GM21360 (cell line): ENCODE results near the gene GIGYF2.
"Not testable (repeated sequence)": the region's sequence is repeated elsewhere in the genome, so short reads cannot be mapped to it uniquely, and the experiment has no call there.

Experiments used
- ATAC-seq: cut with Tn5 transposase; IDR thresholded peaks from one replicate; pipeline ENCODE4 v1.9.1; 2021; ENCODE audit warnings: mild to moderate bottlenecking, moderate library complexity; ENCODE audit not compliant: unreplicated experiment

Gene GIGYF2

DNA sequence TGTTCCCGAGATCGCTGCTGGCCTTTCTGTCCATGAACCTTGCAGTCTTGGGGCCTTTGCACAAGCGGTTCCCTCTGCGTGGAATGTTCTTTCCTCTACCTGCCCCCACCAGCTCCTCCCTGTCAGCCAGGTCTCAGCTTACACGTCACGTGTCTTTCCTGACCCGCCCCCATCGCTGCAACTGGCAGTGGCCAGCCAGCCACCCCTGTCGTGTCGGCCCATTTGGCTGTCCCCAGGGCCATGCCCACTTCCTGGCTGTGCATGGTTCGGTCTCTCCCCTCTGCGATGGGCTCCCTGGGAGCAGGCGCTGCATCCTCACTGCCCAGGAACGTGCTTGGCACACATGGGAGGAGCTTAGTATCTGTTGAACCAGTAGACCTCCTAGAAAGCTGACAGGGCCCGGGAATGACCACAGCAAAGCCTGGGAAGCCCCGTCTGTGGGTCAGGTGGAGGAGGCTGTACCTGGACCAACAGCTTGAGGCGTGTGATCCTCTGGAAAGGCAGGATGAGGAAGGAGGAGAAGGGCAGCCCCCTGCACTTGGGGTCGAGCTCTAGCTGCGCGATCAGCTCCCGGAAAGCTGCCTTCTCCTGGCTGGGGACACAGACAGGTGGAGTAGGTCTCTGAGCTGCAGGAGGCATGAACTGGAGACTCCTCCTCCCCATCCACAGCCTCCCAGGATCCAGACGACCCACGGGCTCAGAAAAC lies 193.9 kb downstream of the GIGYF2 start:
- no peak for ATAC-seq

DNA sequence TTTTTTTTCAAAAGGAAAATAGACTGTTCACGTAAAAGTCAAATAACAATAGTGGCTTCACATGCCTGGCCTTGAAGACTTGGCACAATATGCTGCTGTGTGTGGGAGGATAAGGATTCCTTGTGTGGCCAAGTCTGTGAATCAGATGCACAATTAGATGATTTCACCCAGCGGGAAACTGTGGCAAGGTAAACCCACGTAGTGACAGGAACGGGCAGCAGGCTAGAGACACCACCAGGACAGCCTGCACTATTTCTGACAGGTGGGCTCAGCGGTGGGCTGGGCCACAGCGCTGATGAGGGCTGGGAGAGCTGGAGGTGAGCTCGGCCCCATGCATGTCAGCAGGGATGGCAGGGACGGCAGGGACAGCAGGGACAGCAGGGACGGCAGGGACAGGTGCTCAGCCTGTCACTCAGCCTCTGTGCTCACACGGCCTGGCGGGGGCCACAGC lies 194.5 kb downstream of the GIGYF2 start:
- no peak for ATAC-seq

DNA sequence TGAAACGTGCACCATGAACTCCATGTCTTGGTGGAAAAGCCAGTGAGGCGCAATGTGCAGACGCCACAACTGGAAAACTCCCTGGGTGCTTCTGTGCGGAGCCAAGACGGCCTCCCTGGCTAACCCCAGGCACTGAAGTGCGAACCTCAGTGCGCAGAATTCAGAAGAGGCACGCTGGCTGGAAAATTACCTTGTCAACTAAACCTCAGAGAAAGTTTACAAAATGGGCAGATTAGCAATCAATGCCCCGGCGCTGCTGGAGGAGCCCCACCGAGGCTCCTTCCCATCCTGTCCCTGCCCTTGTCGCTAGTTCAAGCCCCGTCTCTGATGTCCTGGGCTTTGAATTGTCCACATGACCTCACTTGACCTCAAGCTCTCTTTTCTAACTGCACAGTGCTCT lies 195.1 kb downstream of the GIGYF2 start:
- ATAC-seq: no peak

DNA sequence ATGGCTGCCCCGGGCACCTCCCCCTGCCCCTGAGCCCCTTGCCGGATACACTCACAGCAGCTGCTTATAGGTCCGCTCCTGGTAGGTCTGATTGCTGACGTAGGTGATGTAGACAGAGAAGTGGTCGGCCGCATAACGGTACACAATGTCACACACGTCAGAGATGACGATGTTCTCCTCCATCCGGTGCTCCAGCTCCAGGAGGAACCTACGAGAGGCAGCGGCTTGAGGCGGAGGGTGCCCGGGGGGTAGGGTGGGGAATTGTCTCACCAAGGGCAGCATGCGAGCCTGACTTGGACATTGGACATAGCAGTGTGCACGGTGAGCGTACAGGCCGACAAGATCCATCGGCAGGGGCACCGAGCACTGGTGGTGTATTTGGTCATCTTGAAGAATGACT lies 195.7 kb downstream of the GIGYF2 start:
- ATAC-seq: no peak

DNA sequence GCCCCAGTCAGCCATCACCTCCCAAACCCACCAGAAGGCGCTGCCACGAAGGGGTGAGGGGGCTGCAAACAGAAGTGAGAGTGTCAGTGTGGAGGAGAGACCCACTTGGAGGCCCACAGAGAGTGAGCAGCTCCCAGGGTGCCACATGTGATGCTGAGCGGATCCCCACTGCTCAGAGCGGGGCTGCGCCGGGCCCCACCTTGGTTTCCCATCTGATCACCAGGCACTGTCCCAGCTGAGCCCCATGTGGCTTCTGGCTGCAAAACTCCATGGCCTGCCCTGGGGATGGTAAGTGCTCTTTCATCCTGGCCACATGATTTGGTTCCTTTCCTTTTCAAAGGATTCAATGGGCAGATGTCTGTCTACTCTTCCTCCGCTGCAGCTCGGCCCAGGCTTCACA lies 196.7 kb downstream of the GIGYF2 start:
- no peak for ATAC-seq

DNA sequence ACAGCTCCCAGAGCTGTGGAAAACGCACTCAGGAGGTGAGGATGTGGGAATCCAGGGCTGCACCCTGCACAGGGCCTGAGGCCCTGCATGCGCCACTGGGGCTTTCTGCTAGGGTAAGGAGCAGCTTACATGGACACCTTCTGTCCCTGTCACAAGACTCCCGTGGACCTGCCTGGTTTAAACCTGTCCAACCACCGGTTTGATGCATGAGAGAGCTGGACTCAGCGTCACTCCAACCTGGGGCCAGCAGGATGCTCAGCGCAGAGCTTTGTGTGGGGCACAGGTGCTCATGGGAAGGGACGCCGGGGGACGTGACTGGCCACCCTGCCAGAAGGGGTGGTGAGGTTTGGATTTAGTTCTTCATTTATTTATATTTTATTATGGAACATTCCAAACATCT lies 197.1 kb downstream of the GIGYF2 start:
- ATAC-seq: no peak

DNA sequence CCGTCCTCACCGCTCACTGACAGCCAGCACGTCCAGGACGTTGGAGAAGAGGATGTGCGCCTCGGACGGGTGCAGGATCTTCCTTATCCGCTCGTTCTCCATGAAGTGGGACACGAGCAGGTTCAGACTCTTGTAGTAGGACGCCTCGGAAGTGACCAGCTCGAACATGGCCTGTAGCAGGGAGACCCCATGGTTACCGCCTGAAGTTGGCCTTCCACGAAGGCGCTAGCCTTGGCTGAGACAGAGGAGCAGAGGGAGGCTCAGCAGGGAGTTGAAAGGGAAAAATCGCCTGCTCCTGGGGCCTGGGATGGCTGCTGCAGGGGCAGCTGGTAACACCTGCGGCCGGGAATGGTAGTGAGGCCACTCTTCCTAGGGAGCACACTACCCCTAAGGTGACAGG lies 197.6 kb downstream of the GIGYF2 start:
- ATAC-seq: no peak

DNA sequence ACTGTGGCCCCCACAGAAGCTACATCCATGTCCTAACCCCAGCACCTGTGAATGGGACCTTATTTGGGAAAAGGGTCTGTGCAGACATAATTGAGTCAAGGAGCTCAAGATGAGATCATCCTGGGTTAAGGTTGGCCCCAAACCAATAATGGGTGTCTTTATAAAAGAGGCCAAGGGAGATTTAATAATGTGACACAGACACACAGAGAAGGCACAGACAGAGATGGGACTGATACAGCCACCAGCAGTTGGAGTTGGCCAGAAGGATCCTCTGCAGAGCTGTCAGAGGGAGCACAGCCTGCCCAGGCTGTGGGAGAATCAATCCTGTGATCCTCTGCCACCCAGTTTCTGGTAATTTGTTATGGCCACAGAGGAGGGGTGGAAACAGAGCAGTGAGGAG lies 199.0 kb downstream of the GIGYF2 start:
- ATAC-seq: no peak

DNA sequence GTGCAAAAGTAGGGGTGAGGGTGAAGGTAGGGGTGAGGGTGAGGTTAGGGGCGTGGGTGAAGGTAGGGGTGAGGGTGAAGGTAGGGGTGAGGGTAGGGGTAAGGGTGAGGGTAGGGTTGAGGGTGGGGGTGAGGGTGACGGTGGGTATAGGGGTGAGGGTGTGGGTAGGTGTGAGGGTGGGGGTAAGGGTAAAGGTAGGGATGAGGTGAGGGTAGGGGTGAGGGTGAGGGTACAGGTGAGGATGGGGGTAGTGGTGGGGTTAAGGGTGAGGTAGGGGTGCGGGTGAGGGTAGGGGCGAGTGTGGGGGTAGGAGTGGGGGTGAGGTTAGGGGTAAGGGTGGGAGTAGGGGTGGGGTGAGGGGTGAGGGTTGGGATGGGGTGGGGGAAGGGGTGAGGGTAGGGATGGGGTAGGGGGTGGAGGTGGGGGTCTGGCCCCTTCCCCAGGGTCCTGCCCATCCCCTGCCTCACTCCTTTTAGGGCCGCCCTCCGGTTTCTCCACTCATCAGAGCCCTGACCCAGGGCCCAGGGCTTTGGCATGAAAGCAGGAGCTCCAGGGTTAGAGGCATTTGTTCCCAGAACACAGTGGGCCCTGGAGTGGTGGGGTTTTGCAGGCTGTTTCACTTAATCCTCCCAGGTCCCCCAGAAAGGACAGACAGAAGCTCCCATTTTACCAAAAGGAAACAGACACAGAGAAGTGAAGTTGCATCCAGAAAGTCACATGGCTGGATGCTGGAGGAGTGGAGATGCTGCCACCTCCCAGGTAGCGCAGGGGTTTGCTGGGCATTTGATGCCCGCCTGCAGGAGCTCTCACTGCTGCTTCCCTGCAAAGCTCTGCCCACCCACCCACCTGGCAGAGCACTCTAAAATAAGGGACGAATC lies 199.8 kb downstream of the GIGYF2 start:
- ATAC-seq: no peak

DNA sequence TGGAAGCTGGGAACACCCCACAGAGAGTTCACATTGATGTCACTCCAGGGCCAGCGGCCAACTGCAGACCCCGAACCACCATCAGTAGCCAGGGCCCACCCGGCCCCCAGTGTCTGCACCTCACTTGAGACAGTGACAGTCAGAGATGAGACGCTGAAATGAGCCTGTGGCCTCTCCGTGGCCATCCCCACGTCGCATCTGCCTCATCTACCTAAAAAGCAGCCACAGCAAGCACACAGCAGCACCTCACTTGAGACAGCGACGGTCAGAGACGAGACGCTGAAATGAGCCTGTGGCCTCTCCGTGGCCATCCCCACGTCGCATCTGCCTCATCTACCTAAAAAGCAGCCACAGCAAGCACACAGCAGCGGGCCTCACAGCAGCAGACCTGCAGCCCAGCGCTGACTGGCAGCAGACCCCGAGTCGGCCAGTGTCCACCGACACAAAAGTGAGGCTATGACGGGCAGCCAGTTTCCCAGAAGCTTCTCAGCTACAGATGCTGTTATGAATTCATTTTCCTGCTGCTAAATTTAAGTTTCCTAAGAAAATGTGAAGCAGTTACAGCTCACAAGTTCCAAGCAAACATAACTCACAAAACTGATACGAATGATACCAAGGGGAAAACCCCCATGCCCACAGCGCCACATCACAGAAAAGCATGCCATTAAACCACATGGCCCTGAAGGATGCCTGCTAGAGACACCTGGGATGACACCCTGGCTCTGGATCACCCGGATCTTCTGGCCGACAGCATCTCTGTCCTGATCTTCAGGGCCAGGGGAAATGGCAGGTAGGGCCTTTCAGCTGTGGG lies 200.7 kb downstream of the GIGYF2 start:
- ATAC-seq: no peak

DNA sequence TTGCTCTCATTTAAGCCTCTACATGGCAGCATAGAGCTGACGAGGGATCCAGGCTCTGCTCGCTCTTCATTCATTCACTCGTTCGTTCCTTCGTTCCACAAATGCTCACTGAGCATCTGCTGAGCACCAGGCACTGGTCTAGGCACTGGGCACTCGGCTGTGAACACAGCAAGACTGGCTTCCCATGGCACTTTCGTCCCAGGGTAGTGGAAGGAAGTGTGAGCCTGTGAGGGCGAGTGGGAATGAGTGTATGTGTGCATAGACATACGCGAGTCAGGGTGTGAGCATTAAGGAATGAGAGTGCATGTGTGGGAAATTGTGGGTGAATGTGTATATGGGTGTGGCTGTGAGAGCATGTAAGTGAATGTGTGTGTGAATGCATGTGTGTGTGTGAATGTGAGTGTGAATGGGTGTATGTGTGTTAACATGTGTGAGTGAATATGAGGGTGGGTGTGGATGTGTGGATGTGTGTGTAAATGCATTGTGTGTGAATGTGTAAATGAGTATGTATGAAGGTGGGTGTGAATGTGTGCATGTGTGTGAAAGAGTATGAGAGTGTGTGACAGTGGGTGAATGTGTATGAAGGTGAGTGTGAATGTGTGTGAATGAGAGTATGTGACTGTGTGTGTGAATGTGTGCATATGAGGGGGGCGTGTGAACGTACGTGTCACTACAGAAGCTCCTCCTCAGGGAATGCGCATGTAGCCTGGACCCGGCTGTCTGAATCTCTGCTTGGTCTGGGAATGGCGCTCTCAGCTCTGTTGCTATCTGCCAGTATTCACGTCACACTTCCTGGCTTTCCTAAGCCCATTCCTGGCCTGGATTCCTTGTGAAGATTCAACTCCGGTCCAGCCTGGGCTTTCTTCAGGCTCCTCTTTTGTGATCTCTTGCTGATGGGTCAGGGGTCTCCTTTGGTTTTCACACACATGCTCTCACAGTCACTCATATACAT lies 201.7 kb downstream of the GIGYF2 start:
- no peak for ATAC-seq

DNA sequence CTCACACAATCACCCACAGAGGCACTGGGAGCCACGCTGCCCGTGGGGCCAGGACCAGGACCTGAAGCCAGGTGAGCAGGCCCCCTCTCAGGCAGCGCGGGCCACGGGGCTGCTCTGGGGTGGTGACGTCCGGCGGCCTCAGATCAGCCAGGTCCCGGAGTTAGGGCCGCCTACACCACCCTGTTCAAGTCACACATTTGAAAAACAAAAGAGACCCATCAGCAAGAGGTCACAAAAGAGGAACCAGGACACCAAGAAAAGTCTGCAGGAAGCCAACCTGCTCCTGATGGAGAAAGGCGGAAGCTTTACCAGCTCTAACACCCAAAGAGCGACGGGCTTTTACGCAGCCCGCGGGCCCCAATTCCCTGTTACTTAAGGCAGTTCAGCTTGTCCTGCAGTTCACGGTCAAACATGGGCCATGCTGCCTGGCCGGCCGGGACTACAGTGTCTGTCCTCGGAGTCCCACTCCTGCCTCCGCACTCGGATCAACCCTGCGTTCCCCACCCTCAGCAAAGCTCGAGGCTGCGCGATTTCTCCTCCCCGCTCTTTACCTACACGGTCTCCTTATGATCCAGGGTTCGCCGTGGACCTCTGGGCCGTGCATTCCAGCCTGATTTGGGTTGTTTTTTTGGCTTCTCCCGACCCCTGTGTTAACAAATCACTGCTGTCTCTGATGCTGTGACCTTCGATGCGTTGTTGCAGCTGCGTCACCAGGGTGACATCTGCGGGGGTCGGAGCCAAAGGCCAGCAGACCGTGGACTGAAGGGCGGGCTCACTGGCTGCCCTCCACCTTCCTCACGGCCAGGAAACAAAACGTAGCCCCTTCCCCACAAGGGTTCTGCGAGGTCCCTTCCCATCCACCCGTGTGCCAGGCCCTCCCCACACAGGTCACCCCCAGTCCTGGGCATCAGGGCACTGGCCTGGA lies 203.9 kb downstream of the GIGYF2 start:
- no peak for ATAC-seq

DNA sequence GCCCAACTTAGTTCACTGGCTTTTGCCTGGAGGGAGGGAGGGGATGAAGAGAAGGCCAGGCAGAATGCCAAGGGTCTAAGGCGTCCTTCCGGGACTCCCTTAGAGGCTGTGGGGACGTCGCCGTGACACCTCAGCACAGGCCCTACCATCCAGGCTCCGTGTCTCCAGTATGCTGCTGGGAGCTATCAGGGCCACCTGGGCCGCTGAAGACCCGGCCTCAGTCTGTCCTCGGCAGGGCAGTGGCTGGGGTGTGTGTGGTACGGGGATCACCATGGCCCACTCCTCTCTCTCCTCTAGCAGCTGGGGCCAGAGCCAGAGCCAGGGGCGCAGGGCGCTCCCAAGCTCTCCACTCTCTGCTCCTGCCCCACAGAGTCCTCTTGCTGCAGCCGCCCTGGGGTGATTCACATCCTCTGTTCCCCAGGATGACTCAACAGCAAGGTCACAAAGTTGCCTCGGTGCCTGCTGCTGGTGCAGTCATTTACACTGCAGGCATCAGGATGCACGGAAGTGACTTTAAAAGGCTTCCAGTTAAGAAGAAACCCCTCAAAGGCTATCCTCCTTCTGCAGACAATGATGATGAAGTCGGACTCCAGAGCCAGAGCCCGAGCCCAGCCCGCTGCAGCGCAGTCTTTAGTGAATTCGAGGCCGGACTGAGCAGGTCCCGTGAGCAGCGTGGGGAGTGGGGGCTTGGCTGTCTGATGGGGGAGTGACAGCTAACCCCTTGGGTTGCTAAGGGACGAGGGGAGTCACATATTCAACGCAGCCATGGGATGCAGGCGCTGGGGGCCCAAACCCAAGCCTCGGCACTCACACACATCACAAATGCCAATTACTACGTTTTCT lies 204.8 kb downstream of the GIGYF2 start:
- no peak for ATAC-seq

DNA sequence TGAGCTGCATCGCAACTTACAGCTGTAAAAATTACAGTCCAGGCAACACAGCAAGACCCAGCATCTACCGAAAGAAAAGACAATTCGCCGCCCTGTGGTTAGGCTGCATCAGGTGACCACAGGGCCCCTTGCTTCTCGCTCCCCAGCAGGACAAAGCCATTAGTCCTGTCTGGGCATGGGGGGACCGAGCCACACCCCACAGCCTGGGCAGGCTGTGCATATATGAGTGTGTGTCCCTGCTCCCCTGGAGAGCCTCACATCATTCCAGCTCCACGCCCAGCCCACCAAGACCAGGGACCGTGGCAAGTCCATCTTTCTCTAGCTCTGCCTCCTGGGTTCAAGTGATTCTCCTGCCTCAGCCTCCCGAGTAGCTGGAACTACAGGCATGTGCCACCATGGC lies 206.9 kb downstream of the GIGYF2 start:
- ATAC-seq: no peak

DNA sequence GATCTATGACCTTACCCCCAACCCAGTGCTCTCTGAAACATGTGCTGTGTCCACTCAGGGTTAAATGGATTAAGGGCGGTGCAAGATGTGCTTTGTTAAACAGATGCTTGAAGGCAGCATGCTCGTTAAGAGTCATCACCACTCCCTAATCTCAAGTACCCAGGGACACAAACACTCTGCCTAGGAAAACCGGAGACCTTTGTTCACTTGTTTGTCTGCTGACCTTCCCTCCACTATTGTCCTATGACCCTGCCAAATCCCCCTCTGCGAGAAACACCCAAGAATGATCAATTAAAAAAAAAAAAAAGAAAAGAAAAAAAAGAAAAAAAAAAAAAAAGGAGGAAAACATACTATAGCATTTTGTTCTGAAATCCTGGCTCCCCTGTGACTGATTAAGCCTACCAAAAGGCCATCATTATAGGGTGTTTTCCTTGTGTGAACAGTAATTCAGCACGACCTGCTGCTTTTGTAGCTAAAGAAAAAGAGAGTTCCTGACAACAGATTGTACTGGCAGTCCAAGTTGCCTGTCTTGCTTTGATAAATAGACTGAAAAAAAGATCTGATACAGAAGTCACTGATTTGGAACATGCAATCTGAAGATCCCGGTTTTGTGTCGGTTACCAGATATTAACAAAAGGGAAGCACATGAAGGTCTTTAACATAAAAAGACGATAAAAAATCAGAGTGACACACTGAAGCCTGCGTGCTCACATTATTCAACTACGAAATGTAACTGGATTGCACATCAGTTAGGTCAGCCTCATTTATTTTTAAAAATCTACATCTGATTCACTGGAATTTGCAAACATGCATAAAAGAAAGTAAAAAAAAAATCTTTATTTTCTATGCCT lies 210.0 kb downstream of the GIGYF2 start:
- ATAC-seq: not testable (repeated sequence)

DNA sequence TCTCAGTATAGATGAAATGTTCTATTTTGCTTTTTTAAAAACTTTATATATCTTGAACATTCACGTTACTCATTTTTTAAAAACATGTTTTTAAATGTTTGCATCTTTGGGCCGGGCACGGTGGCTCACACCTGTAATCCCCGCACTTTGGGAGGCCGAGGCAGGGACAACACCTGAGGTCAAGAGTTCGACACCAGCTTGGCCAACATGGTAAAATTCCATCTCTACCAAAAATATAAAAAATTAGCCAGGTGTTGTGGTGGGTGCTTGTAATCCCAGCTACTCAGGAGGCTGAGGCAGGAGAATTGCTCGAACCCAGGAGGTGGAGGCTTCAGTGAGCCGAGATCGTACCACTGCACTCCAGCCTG lies 210.6 kb downstream of the GIGYF2 start:
- not testable (repeated sequence) for ATAC-seq

DNA sequence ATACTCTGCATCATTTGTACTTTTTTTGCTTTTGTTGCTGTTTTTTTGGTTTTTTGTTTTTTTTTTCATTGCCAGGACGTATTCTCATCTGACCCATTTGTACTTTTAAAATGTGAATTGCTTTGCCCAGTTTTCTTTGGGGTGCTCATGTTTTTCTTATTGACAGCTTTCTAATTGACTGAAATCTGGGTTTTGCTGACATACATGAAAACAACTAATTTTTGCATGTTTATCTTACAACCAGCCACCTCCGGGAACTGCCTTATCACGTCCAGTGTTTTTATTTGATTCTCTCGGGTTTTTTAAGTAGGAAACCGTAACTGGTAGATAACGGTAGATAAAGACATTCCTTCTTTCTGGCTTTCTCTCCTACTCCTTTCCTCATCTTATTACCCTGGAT lies 211.6 kb downstream of the GIGYF2 start:
- ATAC-seq: no peak
